PC-9 (cell line): Measurements from ENCODE around the gene INO80.

Source experiments
- CTCF ChIP-seq: fragments of 200-600 bp; sonication (generic); conservative IDR thresholded peaks from 2 replicates; pipeline ENCODE4 v1.6.1; 2017; ENCODE audit warnings: mixed run types, antibody characterized with exemption, mild to moderate bottlenecking, moderate library complexity
- EZH2 ChIP-seq: fragments of 200-600 bp; sonication (generic); IDR thresholded peaks from 2 replicates; pipeline ENCODE4 v1.8.0; 2017; ENCODE audit warnings: antibody characterized with exemption, low read depth

GRCh38 chr15:40976819-40977218, 139.3 kb downstream of the INO80 start:
- no peak for TF ChIP-seq CTCF
- no peak for TF ChIP-seq EZH2
